Kidney (tissue), 14 donors: Measurements from ENCODE around the gene AK3. TPM values are rescaled to one million over a fixed set of nuclear protein-coding genes. Genes with fewer than 3 reads are reported as not detected.
"Not testable (repeated sequence)": the region's sequence is repeated elsewhere in the genome, so short reads cannot be mapped to it uniquely, and the experiment has no call there.

Experiments used
- DNase-seq, 5 donors: peaks; one replicate each; pipeline ENCODE4 v3.0.0-alpha.2; 2013 to 2020
- FAIRE-seq: peaks from 2 replicates; lab custom pipeline; 2012; peaks lifted over from hg19 to GRCh38; lab: Jason Lieb, UNC
- H3K27ac ChIP-seq, 2 donors: one replicate each; pipeline ENCODE4 v1.7.0; 2013; ENCODE audit warnings: low read depth in 2 of 2, low read length in 2 of 2, inconsistent platforms in 1 of 2
- H3K27me3 ChIP-seq: one replicate; pipeline ENCODE4 v1.7.1; 2013; ENCODE audit warnings: low read length, inconsistent platforms; ENCODE audit not compliant: control insufficient read depth, insufficient read depth
- H3K36me3 ChIP-seq, 3 donors: one replicate each; pipeline versions ENCODE4 v1.7.0 to v1.7.1; 2013; ENCODE audit warnings: low read length in 3 of 3, control low read depth in 1 of 3, inconsistent platforms in 1 of 3; ENCODE audit not compliant: insufficient read depth in 3 of 3, control insufficient read depth in 2 of 3
- H3K4me1 ChIP-seq, 3 donors: one replicate each; pipeline versions ENCODE4 v1.7.0 to v1.7.1; 2013; ENCODE audit warnings: low read length in 3 of 3, inconsistent platforms in 1 of 3, low read depth in 1 of 3; ENCODE audit not compliant: control insufficient read depth in 2 of 3, insufficient read depth in 2 of 3
- H3K4me3 ChIP-seq, 3 donors: one replicate each; pipeline versions ENCODE4 v1.7.0 to v1.8.1; 2013; ENCODE audit warnings: low read length in 3 of 3, control low read depth in 1 of 3, inconsistent platforms in 1 of 3
- H3K9ac ChIP-seq, 3 donors: one replicate each; pipeline versions ENCODE4 v1.7.0 to v1.7.1; 2013; ENCODE audit warnings: low read length in 3 of 3, control low read depth in 1 of 3, inconsistent platforms in 1 of 3
- H3K9me3 ChIP-seq, 3 donors: one replicate each; pipeline versions ENCODE4 v1.7.0 to v1.7.1; 2013; ENCODE audit warnings: low read length in 3 of 3, control low read depth in 1 of 3, inconsistent platforms in 1 of 3; ENCODE audit not compliant: control insufficient read depth in 2 of 3, insufficient read depth in 1 of 3
- intact Hi-C: fragments of 100-400 bp; cut with DNase I; formaldehyde crosslinking; loops from one replicate; pipeline ENCODE4 v1.11.1; 2022
- polyA plus RNA-seq: library from polyadenylated mRNA; stranded (reverse); fragments of 350-450 nt; fragmentation: Illumina TruSeq; extraction: RNeasy Lipid Tissue Mini Kit (QIAGEN cat#74804); gene quantifications from one replicate; pipeline ENCODE4 v1.2.3, GENCODE V29; 2014; ENCODE audit warnings: low read depth, low replicate concordance; ENCODE audit not compliant: insufficient read depth
- total RNA-seq: library from RNA; stranded (reverse); fragmentation: NEBNext Ultra II Directional; extraction: Animal tissue kit (Norgen Biotek cat#: 25700); gene quantifications from one replicate; pipeline ENCODE4 v1.2.1, GENCODE V29; 2021
- TF ChIP-seq, protein P1 (sequence below): IDR thresholded peaks from 3 replicates; pipeline ENCODE4 v1.5.1; 2012; ENCODE audit warnings: mild to moderate bottlenecking, moderate library complexity, borderline replicate concordance; ENCODE audit not compliant: insufficient read depth; ENCODE audit errors: extremely low read depth
- donor health status: control.
- donor health status: control.
- donor health status: control.
- donor health status: control.
- donor health status: control.
- donor health status: DM: yes; HTN: yes; CAD: no.
- donor health status: Normal renal cell carcinoma (clear cell type).

The AK3 gene
- total and polyA plus RNA-seq, 2 donors from 2014 or later, result 70.9 to 93.5 TPM

DNA sequence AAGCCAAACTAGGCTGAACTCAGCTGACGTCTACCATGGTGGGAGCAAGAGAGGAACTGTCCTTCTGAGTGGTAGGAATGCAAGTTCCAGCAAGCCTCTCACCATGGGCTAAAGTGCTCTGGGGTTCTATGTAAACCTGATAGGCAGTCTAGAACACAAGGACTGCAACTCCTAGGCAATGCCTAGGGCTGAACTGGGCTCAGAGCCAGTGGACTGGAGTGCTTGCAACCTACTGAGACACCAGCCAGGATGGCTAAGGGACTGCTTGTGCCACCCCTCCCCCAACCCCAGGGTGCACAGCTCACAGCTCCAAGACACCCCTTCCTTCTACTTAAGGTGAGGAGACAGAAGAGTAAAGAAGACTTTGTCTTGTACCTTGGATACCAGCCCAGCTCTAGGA, 39.6 kb upstream of the AK3 start:
- Histone ChIP-seq H3K36me3 (no peaks in the 10 kb centered on the region), H3K4me1 (no peaks in the 10 kb centered on the region), H3K27me3 (no peaks in the 10 kb centered on the region), H3K27ac (no peak overlapping the region), H3K9me3 (no peaks in the 10 kb centered on the region), H3K4me3 (no peak overlapping the region), H3K9ac (no peak overlapping the region)
- TF ChIP-seq, protein P1, sequence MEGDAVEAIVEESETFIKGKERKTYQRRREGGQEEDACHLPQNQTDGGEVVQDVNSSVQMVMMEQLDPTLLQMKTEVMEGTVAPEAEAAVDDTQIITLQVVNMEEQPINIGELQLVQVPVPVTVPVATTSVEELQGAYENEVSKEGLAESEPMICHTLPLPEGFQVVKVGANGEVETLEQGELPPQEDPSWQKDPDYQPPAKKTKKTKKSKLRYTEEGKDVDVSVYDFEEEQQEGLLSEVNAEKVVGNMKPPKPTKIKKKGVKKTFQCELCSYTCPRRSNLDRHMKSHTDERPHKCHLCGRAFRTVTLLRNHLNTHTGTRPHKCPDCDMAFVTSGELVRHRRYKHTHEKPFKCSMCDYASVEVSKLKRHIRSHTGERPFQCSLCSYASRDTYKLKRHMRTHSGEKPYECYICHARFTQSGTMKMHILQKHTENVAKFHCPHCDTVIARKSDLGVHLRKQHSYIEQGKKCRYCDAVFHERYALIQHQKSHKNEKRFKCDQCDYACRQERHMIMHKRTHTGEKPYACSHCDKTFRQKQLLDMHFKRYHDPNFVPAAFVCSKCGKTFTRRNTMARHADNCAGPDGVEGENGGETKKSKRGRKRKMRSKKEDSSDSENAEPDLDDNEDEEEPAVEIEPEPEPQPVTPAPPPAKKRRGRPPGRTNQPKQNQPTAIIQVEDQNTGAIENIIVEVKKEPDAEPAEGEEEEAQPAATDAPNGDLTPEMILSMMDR, result no peak
- DNase-seq (no peak), FAIRE-seq (no peak)
- intact Hi-C loops, result no loop called here

DNA sequence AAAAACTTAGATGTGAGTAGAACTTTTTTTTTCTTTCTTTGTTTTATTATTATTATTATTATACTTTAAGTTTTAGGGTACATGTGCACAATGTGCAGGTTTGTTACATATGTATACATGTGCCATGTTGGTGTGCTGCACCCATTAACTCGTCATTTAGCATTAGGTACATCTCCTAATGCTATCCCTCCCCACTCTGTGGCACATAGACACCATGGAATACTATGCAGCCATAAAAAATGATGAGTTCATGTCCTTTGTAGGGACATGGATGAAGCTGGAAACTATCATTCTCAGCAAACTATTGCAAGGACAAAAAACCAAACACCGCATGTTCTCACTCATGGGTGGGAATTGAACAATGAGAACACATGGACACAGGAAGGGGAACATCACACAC, 34.0 kb upstream of the AK3 start:
- H3K27me3 ChIP-seq, intact Hi-C loops, DNase-seq, FAIRE-seq, H3K36me3 ChIP-seq, H3K27ac ChIP-seq, H3K4me3 ChIP-seq, H3K9ac ChIP-seq, H3K9me3 ChIP-seq, H3K4me1 ChIP-seq: not testable (repeated sequence)

DNA sequence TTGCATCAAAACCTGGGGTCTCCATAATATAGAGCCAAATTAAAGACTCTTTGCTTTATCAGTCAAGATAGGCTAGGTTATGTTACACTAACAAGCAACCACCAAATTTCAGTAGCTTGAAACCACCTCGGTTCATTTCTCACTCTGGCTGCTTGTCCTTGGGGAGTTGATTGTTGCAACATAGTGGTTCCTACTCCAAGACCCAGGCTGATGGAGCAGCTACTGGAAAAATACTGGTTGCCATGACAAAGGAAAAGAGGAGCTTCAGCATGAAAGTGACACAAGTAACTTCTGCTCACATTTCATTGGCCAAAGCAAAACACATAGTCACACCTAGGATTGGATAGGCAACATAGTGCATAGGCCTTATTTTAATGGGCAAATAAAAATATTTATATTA, 33.2 kb upstream of the AK3 start:
- no peaks in the 10 kb centered on the region for H3K36me3 ChIP-seq
- DNase-seq (no peak), FAIRE-seq (no peak)
- no peaks in the 10 kb centered on the region for H3K4me1 ChIP-seq
- no peaks in the 10 kb centered on the region for H3K27me3 ChIP-seq
- TF ChIP-seq, protein P1, result no peak
- H3K9ac ChIP-seq, result no peak overlapping the region
- no peak overlapping the region for H3K27ac ChIP-seq
- intact Hi-C loops, result no loop called here
- no peak overlapping the region for H3K4me3 ChIP-seq
- no peaks in the 10 kb centered on the region for H3K9me3 ChIP-seq

DNA sequence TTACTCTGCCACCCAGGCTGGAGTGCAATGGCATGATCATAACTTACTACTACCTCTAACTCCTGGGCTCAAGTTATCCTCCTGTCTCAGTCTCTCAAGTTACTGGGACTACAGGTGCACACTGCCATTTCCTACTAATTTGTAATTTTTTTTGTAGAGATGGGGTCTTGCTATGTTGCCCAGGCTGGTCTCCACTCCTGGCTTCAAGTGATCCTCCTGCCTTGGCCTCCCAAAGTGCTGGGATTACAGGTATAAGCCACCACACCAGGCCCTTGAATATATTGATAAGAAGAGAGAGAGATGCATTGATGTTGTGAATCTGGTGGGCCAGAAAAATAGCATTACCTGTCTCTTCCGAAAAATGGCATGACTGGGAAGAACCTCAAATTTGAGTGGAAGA, 30.8 kb upstream of the AK3 start:
- intact Hi-C loops, result no loop called here
- Histone ChIP-seq H3K27ac (no peak overlapping the region), H3K4me1 (no peaks in the 10 kb centered on the region), H3K4me3 (no peak overlapping the region), H3K27me3 (no peaks in the 10 kb centered on the region), H3K9ac (no peak overlapping the region), H3K9me3 (no peaks in the 10 kb centered on the region), H3K36me3 (no peaks in the 10 kb centered on the region)
- no peak for DNase-seq
- no peak for FAIRE-seq
- TF ChIP-seq, protein P1, result no peak
